NCI-H2107 treated with DMSO at 0.1 percent for 48 hours (cell line): ENCODE results near the gene RGS7.
"Not testable (repeated sequence)": the region's sequence is repeated elsewhere in the genome, so short reads cannot be mapped to it uniquely, and the experiment has no call there.

ENCODE experiments used
- DNase-seq: peaks from one replicate; lab custom pipeline; 2025; ENCODE audit not compliant: unreplicated experiment; lab: John Stamatoyannopoulos, UW

RGS7 gene

DNA sequence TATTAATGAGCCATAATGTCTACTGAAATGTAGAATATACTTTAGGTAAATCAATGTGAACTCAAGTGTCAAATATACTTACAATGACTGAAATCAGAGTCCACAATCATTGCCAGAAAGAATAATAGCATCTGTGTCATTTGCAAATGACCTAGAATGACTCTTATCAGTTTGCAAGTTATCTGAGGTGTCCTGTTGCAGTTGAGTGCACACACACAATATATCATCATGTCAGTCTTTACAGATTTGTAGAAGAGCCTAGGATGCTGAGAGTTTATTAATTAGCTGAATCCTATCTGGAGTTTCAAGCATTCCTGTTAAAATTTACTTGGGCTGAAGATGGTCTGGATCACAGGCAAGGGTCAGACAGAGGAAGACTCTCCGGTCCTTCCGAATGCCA, 421.1 kb downstream of the RGS7 start:
- no peak for DNase-seq

DNA sequence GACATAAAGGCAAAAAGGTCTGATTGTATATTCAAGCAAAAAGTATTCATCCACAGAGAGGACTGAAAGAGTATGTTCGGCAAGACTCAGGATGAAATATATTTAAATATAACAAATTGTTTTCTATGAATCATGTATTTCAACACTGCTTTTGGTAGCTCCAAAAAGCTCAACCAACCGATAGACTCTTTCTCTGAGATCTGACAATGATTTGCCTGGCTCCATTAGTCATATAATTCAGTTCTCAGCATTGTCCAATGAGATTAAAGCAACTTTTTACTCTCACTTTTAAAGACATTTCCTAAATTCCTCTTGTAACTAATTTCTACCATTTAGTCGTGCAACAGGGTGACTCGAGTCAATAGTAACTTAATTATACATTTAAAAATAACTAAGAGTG, 426.0 kb downstream of the RGS7 start:
- no peak for DNase-seq

GRCh38 chr1:240928265-240928664, 428.7 kb downstream of the RGS7 start:
- no peak for DNase-seq

GRCh38 chr1:240927821-240928220, 429.2 kb downstream of the RGS7 start:
- no peak for DNase-seq

DNA sequence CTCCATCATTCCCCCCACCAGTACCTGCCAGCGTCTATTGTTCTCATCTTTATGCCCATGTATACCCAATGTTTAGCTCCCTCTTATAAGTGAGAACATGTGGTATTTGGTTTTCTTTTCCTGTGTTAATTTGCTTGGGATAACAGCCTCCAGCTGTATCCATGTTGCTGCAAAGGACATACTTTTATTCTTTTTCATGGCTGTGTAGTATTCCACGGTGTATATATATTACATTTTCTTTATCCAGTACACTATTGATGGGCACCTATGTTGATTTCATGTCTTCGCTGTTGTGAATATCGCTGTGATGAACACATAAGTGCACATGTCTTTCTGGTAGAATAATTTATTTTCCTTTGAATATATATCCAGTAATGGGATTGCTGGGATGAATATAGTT, 431.7 kb downstream of the RGS7 start:
- DNase-seq, result no peak

GRCh38 chr1:240917976-240918375, 439.0 kb downstream of the RGS7 start:
- no peak for DNase-seq

- DNase-seq, result no peak
These were observed 442.5 kb downstream of the RGS7 start for GRCh38 chr1:240914506-240914905.

- no peak for DNase-seq
These were observed 444.2 kb downstream of the RGS7 start for GRCh38 chr1:240912821-240913220.

GRCh38 chr1:240909701-240910457, 447.1 kb downstream of the RGS7 start:
- no peak for DNase-seq

- no peak for DNase-seq
These were observed 450.5 kb downstream of the RGS7 start for GRCh38 chr1:240906477-240906876.

DNA sequence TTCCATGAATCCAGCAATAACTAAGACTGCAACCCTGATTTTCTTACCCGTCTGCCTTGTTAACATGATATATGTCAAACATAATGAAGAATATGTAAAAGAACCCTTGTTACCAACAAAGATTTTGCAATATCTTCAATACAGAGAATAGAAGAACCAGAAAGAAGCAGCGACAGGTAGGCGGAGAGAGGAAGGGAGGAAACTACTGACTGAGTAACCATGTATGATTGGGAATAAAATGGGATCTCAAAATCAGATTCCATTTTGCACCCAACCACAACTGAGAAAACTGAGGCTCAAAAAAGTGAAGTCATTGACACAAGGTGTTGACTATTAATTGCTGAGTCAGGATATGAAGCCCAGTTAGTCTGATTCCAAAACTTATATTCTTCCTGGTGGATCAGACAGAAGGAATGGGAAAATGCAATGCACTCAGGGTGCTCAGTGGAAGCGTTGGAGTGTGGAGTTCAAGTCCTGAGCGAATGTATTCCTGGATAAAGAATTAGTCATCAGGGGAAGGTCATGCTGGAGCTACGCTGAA, 451.7 kb downstream of the RGS7 start:
- no peak for DNase-seq

- DNase-seq, result not testable (repeated sequence)
These were observed 461.6 kb downstream of the RGS7 start for GRCh38 chr1:240895424-240895823.

- no peak for DNase-seq
These were observed 468.3 kb downstream of the RGS7 start for GRCh38 chr1:240888787-240889048.

DNA sequence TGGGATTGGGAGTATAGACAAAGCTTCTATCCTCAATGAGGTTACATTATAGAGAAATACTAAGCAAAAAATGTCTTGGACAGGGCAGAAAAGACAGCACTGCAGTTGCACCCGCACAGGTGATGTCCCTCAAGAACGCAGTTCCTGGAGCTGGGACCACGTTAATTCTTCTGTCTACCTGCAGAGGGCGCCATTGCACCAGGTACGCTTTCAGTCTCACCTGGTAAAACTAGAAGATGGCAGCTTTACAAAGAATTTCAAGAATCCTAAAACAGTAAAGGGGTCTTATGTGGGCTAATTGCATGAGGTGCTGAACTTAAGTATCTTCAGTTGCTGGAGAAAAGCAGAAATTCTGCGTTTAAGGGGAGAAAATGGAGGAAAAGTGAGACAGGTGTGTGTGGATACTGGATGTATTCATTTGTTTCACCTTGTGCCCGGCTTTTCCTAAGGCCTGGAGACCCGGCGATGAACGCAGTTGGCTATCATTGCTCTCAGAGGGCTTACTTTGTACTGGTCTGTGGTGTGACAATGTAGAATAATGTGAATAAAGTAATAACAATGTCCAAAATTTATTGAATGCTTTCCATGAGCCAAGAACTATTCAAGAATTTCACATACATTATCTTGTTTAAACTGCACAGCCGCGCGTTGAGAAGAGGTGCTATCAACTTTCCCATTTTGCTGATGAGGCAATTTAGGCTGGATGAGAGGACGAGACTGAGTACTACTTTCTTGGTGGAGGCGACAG, 468.8 kb downstream of the RGS7 start:
- DNase-seq, result peak; percentile 58

- no peak for DNase-seq
These were observed 473.5 kb downstream of the RGS7 start for GRCh38 chr1:240883490-240883889.

GRCh38 chr1:240882656-240883308, 474.2 kb downstream of the RGS7 start:
- DNase-seq, result not testable (repeated sequence)

GRCh38 chr1:240878631-240879030, 478.4 kb downstream of the RGS7 start:
- no peak for DNase-seq

DNA sequence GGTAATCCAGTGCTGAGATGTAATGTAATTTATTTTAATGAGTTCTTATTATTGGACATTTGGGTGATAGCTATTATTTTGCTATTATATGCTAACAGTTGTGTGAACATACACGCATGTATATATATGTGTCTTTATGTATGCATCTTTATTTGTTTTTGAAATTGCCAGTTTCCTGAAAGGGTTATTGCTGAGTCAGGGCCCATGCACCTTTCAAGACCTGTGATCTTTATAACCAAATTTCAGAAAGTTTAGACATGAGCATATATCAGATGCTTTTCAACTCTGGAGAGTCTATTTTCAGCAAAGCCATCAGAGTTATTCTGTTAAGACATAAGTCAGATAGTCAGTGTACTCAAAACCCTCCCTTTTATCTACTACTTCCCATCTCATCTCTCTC, 479.4 kb downstream of the RGS7 start:
- DNase-seq, result no peak

DNA sequence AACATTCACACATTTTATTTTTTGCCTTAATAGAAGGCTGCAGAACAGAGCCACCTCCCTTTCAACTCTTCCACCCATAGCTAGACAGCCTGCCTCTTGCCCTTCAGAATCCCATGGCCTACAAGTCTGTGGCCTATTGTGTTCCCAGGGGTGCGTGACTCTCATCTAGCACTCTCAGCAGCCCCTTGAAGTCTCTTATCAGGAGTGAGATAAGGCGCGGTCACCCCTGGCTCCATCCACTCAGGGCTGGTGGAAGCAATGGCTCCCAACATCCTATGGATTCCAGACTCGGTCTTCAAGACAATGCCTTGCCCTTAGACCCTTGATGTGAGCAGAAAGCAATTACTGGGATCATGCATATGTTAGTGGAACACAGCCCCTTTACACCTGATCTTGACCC, 480.9 kb downstream of the RGS7 start:
- DNase-seq, result no peak

DNA sequence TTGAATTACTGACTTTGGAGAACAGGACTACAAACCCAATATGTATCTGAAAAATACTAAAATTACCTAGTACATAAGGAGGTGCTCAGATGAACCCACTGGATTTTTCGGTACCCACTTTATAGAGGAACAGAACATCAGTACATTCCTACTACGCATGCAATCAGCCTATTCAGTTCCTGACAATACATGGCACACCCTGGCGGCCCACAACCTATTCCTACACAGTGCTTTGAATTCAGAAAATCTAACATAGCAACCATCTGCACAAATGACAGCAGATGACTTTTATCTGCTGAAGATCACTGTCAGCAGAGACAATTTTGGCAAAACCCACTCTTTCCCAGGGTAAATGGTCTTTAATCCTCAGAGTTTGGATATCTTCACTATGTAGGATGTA, 487.9 kb downstream of the RGS7 start:
- DNase-seq, result no peak

- DNase-seq, result no peak
These were observed 490.3 kb downstream of the RGS7 start for GRCh38 chr1:240866724-240867123.

GRCh38 chr1:240860023-240860422, 497.0 kb downstream of the RGS7 start:
- DNase-seq, result no peak
